CD4-positive, alpha-beta T cell treated with Interferon alpha-2 for 1 hour (primary cell): ENCODE measurements around the gene VAMP1.
"Not testable (repeated sequence)": the region's sequence is repeated elsewhere in the genome, so short reads cannot be mapped to it uniquely, and the experiment has no call there.

ENCODE experiments used
- DNase-seq, 2 donors: peaks; one replicate each; pipeline ENCODE4 v3.0.0-alpha.2; 2020 to 2022

VAMP1 gene

GRCh38 chr12:6450091-6450868 lies 20.2 kb downstream of the VAMP1 start:
- DNase-seq = no peak

GRCh38 chr12:6444704-6445688 lies 25.5 kb downstream of the VAMP1 start, which contains the start of gene CD27:
Gene CD27 (plus strand): TSS chr12:6444955. CDS start chr12:6445096, 141 bp downstream.
- DNase-seq = peak in 1 of 2 donors; percentile 49

GRCh38 chr12:6444031-6444430 lies 26.4 kb downstream of the VAMP1 start:
- no peak for DNase-seq

- no peak for DNase-seq
Measured at GRCh38 chr12:6443361-6443983, 27.0 kb downstream of the VAMP1 start.

GRCh38 chr12:6442836-6443235 lies 27.6 kb downstream of the VAMP1 start:
- DNase-seq = no peak

DNA sequence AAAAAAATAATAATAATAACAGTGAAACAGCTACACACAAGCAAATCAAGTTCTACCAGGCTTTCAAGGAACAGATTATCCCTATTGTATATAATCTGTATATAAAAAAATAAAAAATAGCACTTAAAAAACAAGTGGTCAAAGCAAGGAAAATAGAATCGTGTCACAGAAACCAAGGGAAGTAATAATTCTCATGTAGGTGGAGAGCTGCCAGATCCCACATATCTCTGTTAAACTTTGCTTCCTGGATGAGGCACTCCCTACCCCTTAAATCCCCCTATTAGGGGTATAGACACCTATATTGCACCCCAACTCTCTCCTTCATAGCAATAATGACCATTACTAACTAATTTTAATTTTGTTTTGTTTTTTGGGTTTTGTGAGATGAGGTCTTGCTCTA lies 30.1 kb downstream of the VAMP1 start:
- DNase-seq = no peak

DNA sequence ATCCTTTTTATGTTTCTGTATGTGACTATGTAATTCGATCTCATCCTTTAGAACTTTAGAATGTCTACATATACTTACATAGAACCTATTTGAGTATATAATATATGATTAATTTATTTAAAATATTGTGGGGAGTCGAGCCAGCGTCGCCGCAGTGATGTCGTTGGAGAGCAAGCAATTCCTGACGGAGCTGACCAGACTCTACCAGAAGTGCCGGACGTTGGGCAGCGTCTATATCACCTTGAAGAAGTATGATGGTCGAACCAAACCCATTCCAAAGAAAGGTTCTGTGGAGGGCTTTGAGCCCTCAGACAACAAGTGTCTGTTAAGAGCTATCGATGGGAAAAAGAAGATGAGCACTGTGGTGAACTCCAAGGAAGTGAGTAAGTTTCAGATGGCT lies 32.1 kb downstream of the VAMP1 start:
- DNase-seq = no peak

- no peak for DNase-seq
Measured at GRCh38 chr12:6437586-6437985, 32.9 kb downstream of the VAMP1 start.

GRCh38 chr12:6435961-6436715 lies 34.3 kb downstream of the VAMP1 start:
- no peak for DNase-seq

DNA sequence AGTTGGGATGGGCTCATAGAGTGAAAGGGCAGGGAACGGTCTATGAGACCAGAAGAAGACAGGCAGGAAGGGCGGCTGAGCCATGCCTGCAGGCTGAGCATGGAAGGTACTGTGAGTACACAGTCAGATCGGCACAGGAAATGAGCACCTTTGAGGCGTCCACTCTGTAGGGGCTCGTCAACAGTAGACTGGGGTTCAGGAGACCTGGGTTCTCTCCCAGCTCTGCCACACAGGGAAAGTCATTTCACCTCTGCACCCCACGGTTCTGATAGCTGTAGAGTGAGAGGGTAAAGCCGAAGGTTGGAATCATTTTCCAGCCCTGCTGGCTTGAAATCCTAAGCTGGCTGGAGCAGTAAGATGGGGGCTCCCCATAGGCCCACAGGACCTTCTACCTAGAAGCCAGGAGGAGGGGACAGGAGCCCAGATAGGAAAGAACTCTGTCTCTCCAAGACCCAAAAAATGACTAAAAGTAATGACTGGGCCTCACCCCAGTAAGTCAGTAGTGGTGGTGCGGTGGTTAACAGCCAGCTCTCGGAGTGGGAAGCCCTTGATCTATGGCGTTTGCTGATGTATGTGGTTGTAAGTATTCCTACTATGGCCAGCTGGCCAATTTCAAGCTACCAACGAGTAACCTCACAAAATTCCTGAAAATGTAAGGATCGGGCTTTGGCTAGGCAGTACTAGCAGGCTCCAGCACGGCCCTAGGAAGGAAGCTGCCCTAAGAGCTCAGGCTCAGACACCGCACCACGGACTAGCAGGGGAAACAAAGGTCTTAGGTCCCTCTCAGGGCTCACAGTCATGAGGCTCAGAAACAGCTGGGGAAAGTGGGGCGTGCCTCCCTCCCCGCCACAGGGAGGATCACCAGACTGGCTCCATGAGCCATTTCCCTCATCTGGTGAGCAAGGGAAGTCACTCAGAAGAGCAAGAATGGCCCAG lies 36.0 kb downstream of the VAMP1 start:
- DNase-seq = peak in 1 of 2 donors; percentile 46

DNA sequence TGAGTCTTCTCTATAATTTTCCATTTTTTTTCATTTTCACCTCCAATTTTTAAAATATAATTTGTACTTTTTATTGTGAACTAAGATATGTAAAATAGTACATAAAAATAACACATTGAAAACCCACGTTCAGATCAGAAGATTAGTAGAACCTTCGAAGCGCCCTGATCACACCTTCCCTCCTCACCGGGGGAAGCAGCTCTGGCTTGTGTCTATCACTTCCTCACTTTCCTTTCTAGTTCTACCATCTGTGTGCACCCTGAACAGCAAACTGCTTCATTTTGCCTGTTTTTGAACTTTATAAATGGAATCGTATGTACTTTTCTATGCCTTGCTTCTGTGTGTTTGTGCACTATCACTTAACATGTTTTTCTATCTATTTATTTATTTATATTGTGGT lies 37.5 kb downstream of the VAMP1 start:
- DNase-seq = no peak

- DNase-seq = no peak
Measured at GRCh38 chr12:6430124-6430989, 40.1 kb downstream of the VAMP1 start.

DNA sequence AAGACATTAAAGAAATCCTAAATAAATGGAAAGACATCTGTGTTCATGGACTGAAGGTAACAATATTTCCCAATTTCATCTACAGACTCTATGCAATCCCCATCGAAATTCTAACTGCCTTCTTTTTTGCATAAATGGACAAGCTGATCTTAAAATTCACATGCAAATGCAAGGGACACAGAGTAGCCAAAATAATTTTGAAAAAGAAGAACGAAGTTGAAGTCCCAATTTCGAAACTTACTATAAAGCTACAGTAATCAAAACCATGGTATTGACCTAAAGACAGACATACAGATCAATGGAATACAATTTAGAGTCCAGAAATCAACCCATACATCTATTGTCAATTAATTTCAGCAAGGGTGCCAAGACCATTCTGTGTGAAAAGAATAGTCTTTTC lies 42.2 kb downstream of the VAMP1 start:
- DNase-seq = no peak

GRCh38 chr12:6427796-6428195 lies 42.7 kb downstream of the VAMP1 start:
- DNase-seq = not testable (repeated sequence)

GRCh38 chr12:6426882-6427671 lies 43.4 kb downstream of the VAMP1 start:
- peak; percentile 79 to 82 for DNase-seq

DNA sequence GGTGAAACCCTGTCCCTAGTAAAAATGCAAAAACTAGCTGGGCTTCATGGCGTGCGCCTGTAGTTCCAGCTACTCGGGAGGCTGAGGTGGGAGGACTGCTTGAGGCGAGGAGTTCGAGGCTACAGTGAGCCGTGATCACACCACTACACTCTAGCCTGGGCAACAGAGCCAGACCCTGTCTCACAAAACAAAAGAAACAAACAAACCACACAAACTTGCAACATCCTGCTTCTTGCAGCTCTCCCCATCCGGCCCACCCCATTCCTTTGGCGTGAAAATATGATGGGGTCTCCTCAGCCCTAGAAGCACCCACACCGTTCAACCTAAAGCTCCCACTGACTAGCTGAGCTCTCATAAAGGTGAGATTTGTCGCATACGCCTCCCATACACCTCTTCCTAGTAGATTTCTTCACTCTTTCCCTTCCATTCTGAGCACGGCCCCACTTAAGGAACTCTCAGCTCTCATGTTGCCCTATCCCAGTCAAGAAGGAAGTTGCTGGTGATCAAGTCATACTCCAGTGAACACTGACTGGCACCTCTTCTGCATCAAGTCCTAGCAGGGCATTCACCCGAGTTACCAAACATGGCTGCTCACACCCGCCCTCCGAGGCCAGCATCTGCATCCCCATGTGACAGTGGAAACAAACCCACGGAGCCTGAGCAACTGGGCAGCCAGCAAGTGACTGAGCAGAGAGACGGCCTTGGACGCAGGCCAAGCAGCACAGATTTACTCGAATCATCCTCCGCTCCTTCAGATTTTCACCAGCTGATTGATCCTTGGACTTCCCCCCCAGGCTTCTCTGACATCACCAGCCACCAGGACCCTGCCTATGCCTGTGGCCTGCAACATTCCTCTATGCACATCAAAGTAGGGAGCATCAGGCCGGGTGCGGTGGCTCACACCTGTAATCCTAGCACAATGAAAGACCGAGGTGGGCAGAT lies 44.6 kb downstream of the VAMP1 start:
- DNase-seq = peak in 1 of 2 donors; percentile 36

DNA sequence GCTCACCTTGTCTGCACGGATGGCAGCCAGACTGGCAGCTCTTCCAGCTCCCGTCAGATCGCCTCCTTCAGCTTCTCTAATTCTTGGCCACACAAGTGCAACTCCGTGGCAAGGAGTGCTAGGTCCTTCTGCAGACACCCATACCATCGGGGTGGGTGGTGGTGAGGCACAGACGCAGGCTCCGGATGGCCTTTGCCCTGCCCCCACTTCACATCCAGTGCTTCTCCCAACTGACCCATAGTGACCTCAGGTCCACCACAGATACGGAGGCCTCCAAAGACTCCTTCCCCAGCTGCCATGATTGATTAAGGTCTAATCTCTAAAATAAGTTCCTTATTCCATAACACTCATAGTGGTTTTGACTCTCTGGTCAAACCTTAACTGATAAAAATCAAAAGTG lies 45.6 kb downstream of the VAMP1 start:
- no peak for DNase-seq

DNA sequence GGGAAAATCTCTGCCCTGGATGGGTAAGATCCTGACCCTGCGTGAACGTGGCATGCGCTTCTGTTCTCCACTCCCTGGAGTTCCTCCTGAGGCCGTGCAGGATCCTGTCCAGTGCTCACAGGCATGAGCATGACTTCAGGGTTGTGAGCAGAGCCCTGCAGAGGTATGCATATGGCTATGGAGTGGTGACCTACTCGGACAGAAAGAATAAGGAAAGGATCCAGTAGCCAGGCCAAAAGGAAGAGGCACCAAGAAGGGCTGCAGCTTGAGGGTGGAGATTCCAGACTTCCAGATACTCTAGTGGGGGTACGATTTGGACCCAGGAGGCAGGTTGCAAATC lies 46.5 kb downstream of the VAMP1 start:
- no peak for DNase-seq
